ENCODE results near the gene TMEM135. TPM values are rescaled to one million over a fixed set of nuclear protein-coding genes. Genes with fewer than 3 reads are reported as not detected.

The TMEM135 gene
- total RNA-seq, 1 experiment from 2014 or later = 70.3 TPM

GRCh38 chr11:87323899-87324298 lies 286.2 kb downstream of the TMEM135 start:
- peaks cover 70% of the 10 kb centered on the region for H3K4me1 ChIP-seq (ENCODE audit: insufficient read depth, low read length, poor library complexity, severe bottlenecking)
- no peak overlapping the region for H3K27ac ChIP-seq (ENCODE audit: low read depth, low read length, poor library complexity, severe bottlenecking)
- CTCF ChIA-PET = no interaction called here
- POLR2A ChIA-PET (ENCODE audit: low non-redundant PET) = interaction anchor here (0.7 kb wide), 1 partner anchor 375 kb away, joined by 3 read pairs; no protein-coding TSS in a partner anchor
- peaks cover 13% of the 10 kb centered on the region for H3K36me3 ChIP-seq (ENCODE audit: insufficient read depth, low read length, poor library complexity, severe bottlenecking)
- H3K9me3 ChIP-seq (ENCODE audit: low read depth, low read length, poor library complexity, severe bottlenecking) = no peaks in the 10 kb centered on the region
- no peaks in the 10 kb centered on the region for H3K27me3 ChIP-seq (replicated peaks; ENCODE audit: insufficient read depth, low read depth, low read length, poor library complexity)
- no TSS peak for BruUV-seq (replicated peaks)
- no peak for TF ChIP-seq CTCF (conservative IDR thresholded peaks at IDR 0.05; ENCODE audit: low read depth, low read length)
- no peak for TF ChIP-seq EZH2 (IDR thresholded peaks at IDR 0.05; ENCODE audit: borderline replicate concordance, low read depth, low read length, poor library complexity, severe bottlenecking)
- no peak for DNase-seq (ENCODE audit: low spot score)
- intact Hi-C loops (cut with micrococcal nuclease; ENCODE audit: unreplicated experiment) = no loop called here
- no peak overlapping the region for H3K4me3 ChIP-seq (ENCODE audit: low read depth, low read length, poor library complexity, severe bottlenecking)

GRCh38 chr11:87324817-87325489 lies 287.2 kb downstream of the TMEM135 start:
- Histone ChIP-seq H3K27me3 (replicated peaks; ENCODE audit: insufficient read depth, low read depth, low read length, poor library complexity) (no peaks in the 10 kb centered on the region), H3K9me3 (ENCODE audit: low read depth, low read length, poor library complexity, severe bottlenecking) (no peaks in the 10 kb centered on the region), H3K27ac (ENCODE audit: low read depth, low read length, poor library complexity, severe bottlenecking) (peak overlapping the region; percentile 8), H3K4me3 (ENCODE audit: low read depth, low read length, poor library complexity, severe bottlenecking) (no peak overlapping the region), H3K36me3 (ENCODE audit: insufficient read depth, low read length, poor library complexity, severe bottlenecking) (peaks cover 13% of the 10 kb centered on the region), H3K4me1 (ENCODE audit: insufficient read depth, low read length, poor library complexity, severe bottlenecking) (peaks cover 62% of the 10 kb centered on the region)
- no peak for TF ChIP-seq EZH2 (IDR thresholded peaks at IDR 0.05; ENCODE audit: borderline replicate concordance, low read depth, low read length, poor library complexity, severe bottlenecking)
- TF ChIP-seq CTCF (conservative IDR thresholded peaks at IDR 0.05; ENCODE audit: low read depth, low read length) = no peak
- intact Hi-C loops (cut with micrococcal nuclease; ENCODE audit: unreplicated experiment) = no loop called here
- no TSS peak for BruUV-seq (replicated peaks)
- CTCF ChIA-PET = no interaction called here
- POLR2A ChIA-PET (ENCODE audit: low non-redundant PET) = interaction anchor here (0.6 kb wide), 1 partner anchor 1356 kb away, joined by 5 read pairs; no protein-coding TSS in a partner anchor
- no peak for DNase-seq (ENCODE audit: low spot score)

GRCh38 chr11:87325490-87325872 lies 287.7 kb downstream of the TMEM135 start:
- TF ChIP-seq EZH2 (IDR thresholded peaks at IDR 0.05; ENCODE audit: borderline replicate concordance, low read depth, low read length, poor library complexity, severe bottlenecking) (no peak), CTCF (conservative IDR thresholded peaks at IDR 0.05; ENCODE audit: low read depth, low read length) (no peak)
- no peak for DNase-seq (ENCODE audit: low spot score)
- peaks cover 13% of the 10 kb centered on the region for H3K36me3 ChIP-seq (ENCODE audit: insufficient read depth, low read length, poor library complexity, severe bottlenecking)
- no peak overlapping the region for H3K4me3 ChIP-seq (ENCODE audit: low read depth, low read length, poor library complexity, severe bottlenecking)
- ChIA-PET CTCF (no interaction called here), POLR2A (ENCODE audit: low non-redundant PET) (no interaction called here)
- peak overlapping the region; percentile 8 for H3K27ac ChIP-seq (ENCODE audit: low read depth, low read length, poor library complexity, severe bottlenecking)
- peaks cover 56% of the 10 kb centered on the region for H3K4me1 ChIP-seq (ENCODE audit: insufficient read depth, low read length, poor library complexity, severe bottlenecking)
- intact Hi-C loops (cut with micrococcal nuclease; ENCODE audit: unreplicated experiment) = no loop called here
- BruUV-seq (replicated peaks) = no TSS peak
- H3K9me3 ChIP-seq (ENCODE audit: low read depth, low read length, poor library complexity, severe bottlenecking) = no peaks in the 10 kb centered on the region
- H3K27me3 ChIP-seq (replicated peaks; ENCODE audit: insufficient read depth, low read depth, low read length, poor library complexity) = no peaks in the 10 kb centered on the region
